Keratinocyte (primary cell): Measurements from ENCODE around the gene SMARCA4. TPM values are rescaled to one million over a fixed set of nuclear protein-coding genes. Genes with fewer than 3 reads are reported as not detected.

ENCODE experiments used
- DNase-seq: peaks from one replicate; pipeline ENCODE4 v3.0.0-alpha.2; 2011; ENCODE audit warnings: low read depth, missing footprints, low spot score
- FAIRE-seq: peaks from 2 replicates; lab custom pipeline; 2011; peaks lifted over from hg19 to GRCh38; lab: Jason Lieb, UNC
- H2AFZ ChIP-seq: 2 replicates; pipeline ENCODE4 v1.6.0; 2012; ENCODE audit warnings: low read length, control low read depth, inconsistent platforms; ENCODE audit not compliant: control insufficient read depth
- H3K27ac ChIP-seq: 2 replicates; pipeline ENCODE4 v1.5.1; 2011; ENCODE audit warnings: low read length; ENCODE audit not compliant: control insufficient read depth, insufficient read depth
- H3K27me3 ChIP-seq: 3 replicates; pipeline ENCODE4 v1.6.0; 2011; ENCODE audit warnings: low read length; ENCODE audit not compliant: control insufficient read depth, insufficient read depth; ENCODE audit errors: extremely low read depth
- H3K36me3 ChIP-seq, 2 experiments: 2 replicates in 1 of 2; 3 replicates in 1 of 2; pipeline ENCODE4 v1.5.1; 2011; ENCODE audit warnings: low read length in 2 of 2, mild to moderate bottlenecking in 1 of 2; ENCODE audit not compliant: control insufficient read depth in 2 of 2, insufficient read depth in 2 of 2; ENCODE audit errors: extremely low read depth in 1 of 2
- H3K4me1 ChIP-seq: 3 replicates; pipeline ENCODE4 v1.5.1; 2011; ENCODE audit warnings: low read length; ENCODE audit not compliant: control insufficient read depth, insufficient read depth; ENCODE audit errors: extremely low read depth
- H3K4me2 ChIP-seq: 3 replicates; pipeline ENCODE4 v1.6.0; 2011; ENCODE audit warnings: low read depth, low read length; ENCODE audit not compliant: control insufficient read depth, insufficient read depth; ENCODE audit errors: extremely low read depth
- H3K4me3 ChIP-seq, 3 experiments: fragments of 200-600 bp in 1 of 3; sonication (generic) in 1 of 3; 2 replicates in 2 of 3; 3 replicates in 1 of 3; pipeline ENCODE4 v1.5.1; 2011 to 2016; ENCODE audit warnings: low read length in 3 of 3, mild to moderate bottlenecking in 3 of 3, control low read depth in 2 of 3, inconsistent platforms in 1 of 3, low read depth in 1 of 3, mixed read lengths in 1 of 3, mixed run types in 1 of 3, moderate library complexity in 1 of 3; ENCODE audit not compliant: control insufficient read depth in 2 of 3, insufficient read depth in 2 of 3; ENCODE audit errors: extremely low read depth in 1 of 3
- H3K79me2 ChIP-seq: 2 replicates; pipeline ENCODE4 v1.6.0; 2012; ENCODE audit warnings: low read length; ENCODE audit not compliant: control insufficient read depth, insufficient read depth
- H3K9ac ChIP-seq: 3 replicates; pipeline ENCODE4 v1.6.0; 2011; ENCODE audit warnings: low read length; ENCODE audit not compliant: control insufficient read depth, insufficient read depth; ENCODE audit errors: extremely low read depth
- H3K9me1 ChIP-seq: 3 replicates; pipeline ENCODE4 v1.6.0; 2011; ENCODE audit warnings: low read length; ENCODE audit not compliant: control insufficient read depth, insufficient read depth; ENCODE audit errors: extremely low read depth
- H3K9me3 ChIP-seq: 2 replicates; pipeline ENCODE4 v1.5.1; 2012; ENCODE audit warnings: low read depth, low read length; ENCODE audit not compliant: control insufficient read depth
- H4K20me1 ChIP-seq: 3 replicates; pipeline ENCODE4 v1.6.0; 2011; ENCODE audit warnings: low read length; ENCODE audit not compliant: control insufficient read depth, insufficient read depth; ENCODE audit errors: extremely low read depth
- CTCF ChIP-seq, 3 experiments: IDR thresholded peaks in 1 of 3; conservative IDR thresholded peaks in 1 of 3; optimal IDR thresholded peaks in 1 of 3; 2 replicates in 2 of 3; 3 replicates in 1 of 3; pipeline versions ENCODE3 to v1.5.1; 2011; ENCODE audit warnings: low read length in 3 of 3, mild to moderate bottlenecking in 3 of 3, moderate library complexity in 2 of 3, control low read depth in 1 of 3, inconsistent platforms in 1 of 3; ENCODE audit not compliant: insufficient read depth in 2 of 3; ENCODE audit errors: extremely low read depth in 1 of 3
- EZH2 ChIP-seq: IDR thresholded peaks from one replicate; pipeline ENCODE4 v1.6.1; 2012; ENCODE audit warnings: inconsistent platforms, mild to moderate bottlenecking, low read length, moderate library complexity
- dilution Hi-C: fragments of 300-500 bp; cut with MboI; formaldehyde crosslinking; loops from one replicate; pipeline ENCODE4 v1.7.0; 2020; ENCODE audit warnings: low sequenced_read_pairs; ENCODE audit not compliant: extremely low pct_ligation_motif_present
- polyA plus RNA-seq, 5 experiments: library from polyadenylated mRNA; depleted of rRNA in 3 of 5; stranded (reverse) in 3 of 5; stranded (forward) in 1 of 5; unstranded in 1 of 5; fragments of >200 nt; gene quantifications; 1 replicate in 1 of 5; 2 replicates in 3 of 5; 3 replicates in 1 of 5; pipeline versions ENCODE4 v1.2.1 to v1.2.3, GENCODE V29; 2011 to 2012; ENCODE audit warnings: missing spikeins in 2 of 5, low read depth in 1 of 5, low replicate concordance in 1 of 5

SMARCA4 gene
- polyA plus RNA-seq, 1 donor (not counting 4 experiments of a cell fraction or from before 2014, with no cell fraction given): 33.1 TPM

- Histone ChIP-seq H4K20me1 (no peaks in the 10 kb centered on the region), H3K9ac (no peak overlapping the region), H3K9me3 (no peaks in the 10 kb centered on the region), H2AFZ (no peak overlapping the region), H3K9me1 (no peaks in the 10 kb centered on the region), H3K27me3 (no peaks in the 10 kb centered on the region), H3K4me2 (no peak overlapping the region), H3K36me3 (peaks cover 3 to 11% of the 10 kb centered on the region in 2 experiments), H3K27ac (no peak overlapping the region), H3K4me3 (no peak overlapping the region), H3K79me2 (no peaks in the 10 kb centered on the region), H3K4me1 (no peaks in the 10 kb centered on the region)
- no peak for DNase-seq
- no peak for TF ChIP-seq CTCF (optimal IDR thresholded peaks at IDR 0.05 in 1 of 3, IDR thresholded peaks at IDR 0.05 in 1 of 3, conservative IDR thresholded peaks at IDR 0.05 in 1 of 3; ENCODE audit: extremely low read depth in 1 of 3, insufficient read depth in 2 of 3, low read length in 3 of 3)
- dilution Hi-C loops: no loop called here
- peak; percentile 26 for FAIRE-seq
Observed at GRCh38 chr19:11067356-11068113, 106.7 kb downstream of the SMARCA4 start.

GRCh38 chr19:11069561-11069960 lies 108.7 kb downstream of the SMARCA4 start:
- Histone ChIP-seq H3K79me2 (no peaks in the 10 kb centered on the region), H3K27me3 (no peaks in the 10 kb centered on the region), H4K20me1 (no peaks in the 10 kb centered on the region), H3K4me1 (no peaks in the 10 kb centered on the region), H3K36me3 (peaks cover 0 to 8% of the 10 kb centered on the region in 2 experiments), H3K9me1 (no peaks in the 10 kb centered on the region), H3K4me3 (no peak overlapping the region), H2AFZ (no peak overlapping the region), H3K27ac (no peak overlapping the region), H3K4me2 (no peak overlapping the region), H3K9me3 (no peaks in the 10 kb centered on the region), H3K9ac (no peak overlapping the region)
- FAIRE-seq (no peak), DNase-seq (no peak)
- TF ChIP-seq CTCF (optimal IDR thresholded peaks at IDR 0.05 in 1 of 3, IDR thresholded peaks at IDR 0.05 in 1 of 3, conservative IDR thresholded peaks at IDR 0.05 in 1 of 3; ENCODE audit: extremely low read depth in 1 of 3, insufficient read depth in 2 of 3, low read length in 3 of 3) (no peak), EZH2 (no peak)
- dilution Hi-C loops: no loop called here
